Measurements from ENCODE around the gene SMARCA1.
A peak's percentile ranks its signal among the peaks of the same experiment; 100 is the strongest.

Gene SMARCA1

DNA sequence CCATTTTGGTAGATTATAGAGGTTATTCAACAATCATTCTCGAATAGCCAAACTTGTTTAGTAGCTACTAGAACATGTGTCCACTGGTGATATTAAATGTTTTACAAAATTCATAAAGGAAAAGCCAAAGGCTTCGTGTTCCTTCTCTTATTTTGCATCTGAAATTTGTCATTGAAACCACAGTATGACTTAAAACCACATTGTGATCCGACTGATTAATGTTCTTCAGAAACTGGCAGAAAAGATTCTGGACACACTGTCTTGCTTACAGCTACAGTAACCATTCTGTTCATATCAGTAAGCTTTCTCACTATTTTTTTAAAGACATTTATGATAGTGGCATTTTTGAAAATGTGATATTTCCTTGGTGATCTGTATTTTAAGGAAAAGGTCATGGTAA is 2.6 kb upstream of the SMARCA1 start:
- DNase-seq, result no peak

DNA sequence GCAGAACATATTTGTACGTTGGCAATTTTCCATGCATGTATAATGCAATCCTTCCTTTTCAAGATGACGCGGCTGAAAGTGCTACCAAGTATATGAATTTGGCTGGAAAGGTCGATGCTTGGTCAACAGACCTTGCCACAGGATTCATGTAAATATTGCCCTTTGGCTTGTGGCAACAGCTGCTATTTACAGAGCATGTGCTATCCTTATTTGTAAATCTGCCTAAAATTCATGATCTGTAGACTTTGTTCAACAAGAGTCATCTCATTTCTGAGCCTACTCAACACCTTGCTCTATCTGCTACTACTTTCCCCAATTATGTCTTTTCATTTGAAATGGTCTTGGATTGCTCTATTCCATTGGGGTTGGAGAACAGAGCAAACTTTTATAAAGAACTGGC is 1.9 kb upstream of the SMARCA1 start:
- DNase-seq, result no peak

- DNase-seq, result no peak
Observed at GRCh38 chrX:129524250-129524850, 1.1 kb upstream of the SMARCA1 start.

GRCh38 chrX:129522184-129523078 is 859 bp downstream of the SMARCA1 start:
- DNase-seq, result peak; percentile 70

- DNase-seq, result no peak
Observed at GRCh38 chrX:129520151-129520550, 3.1 kb downstream of the SMARCA1 start.

DNA sequence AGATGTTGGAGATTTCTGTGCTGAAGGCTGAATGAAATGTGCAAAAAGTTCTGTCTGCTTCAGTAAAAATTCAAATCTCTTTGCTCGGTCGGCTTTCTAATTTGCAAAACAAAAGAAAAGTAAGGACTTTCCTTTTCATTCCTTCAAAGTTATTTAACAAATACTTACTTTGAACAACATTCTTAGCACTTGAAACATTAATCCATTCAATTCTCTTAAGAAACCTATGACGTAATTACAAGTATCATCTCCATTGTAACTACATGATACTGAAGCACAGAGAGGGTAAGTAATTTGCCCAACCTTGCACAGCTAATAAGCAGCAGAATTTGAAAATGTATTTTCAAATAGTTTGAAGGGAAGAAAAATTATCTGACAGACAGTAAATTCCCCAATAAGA is 6.9 kb downstream of the SMARCA1 start:
- no peak for DNase-seq

GRCh38 chrX:129512409-129512808 is 10.9 kb downstream of the SMARCA1 start:
- DNase-seq, result no peak

GRCh38 chrX:129511689-129512088 is 11.6 kb downstream of the SMARCA1 start:
- no peak for DNase-seq

DNA sequence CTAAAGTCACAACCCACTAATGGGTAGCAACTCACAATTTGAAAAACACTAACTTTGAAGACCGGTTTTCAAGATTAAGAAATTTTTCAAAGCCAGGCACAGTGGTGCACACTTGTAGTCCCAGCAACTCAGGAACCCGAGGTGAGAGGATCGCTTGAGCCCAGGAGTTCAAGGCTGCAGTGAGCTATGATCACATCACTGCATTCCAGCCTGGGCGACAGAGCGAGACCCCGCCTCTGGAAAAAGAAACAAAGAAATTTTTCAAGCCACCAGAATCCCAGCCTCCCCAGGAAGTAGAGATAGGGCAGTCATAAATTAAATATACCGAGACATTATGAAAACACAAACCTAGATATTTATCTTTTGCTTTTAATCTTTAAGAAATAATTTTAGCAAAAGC is 13.0 kb downstream of the SMARCA1 start:
- DNase-seq, result no peak

DNA sequence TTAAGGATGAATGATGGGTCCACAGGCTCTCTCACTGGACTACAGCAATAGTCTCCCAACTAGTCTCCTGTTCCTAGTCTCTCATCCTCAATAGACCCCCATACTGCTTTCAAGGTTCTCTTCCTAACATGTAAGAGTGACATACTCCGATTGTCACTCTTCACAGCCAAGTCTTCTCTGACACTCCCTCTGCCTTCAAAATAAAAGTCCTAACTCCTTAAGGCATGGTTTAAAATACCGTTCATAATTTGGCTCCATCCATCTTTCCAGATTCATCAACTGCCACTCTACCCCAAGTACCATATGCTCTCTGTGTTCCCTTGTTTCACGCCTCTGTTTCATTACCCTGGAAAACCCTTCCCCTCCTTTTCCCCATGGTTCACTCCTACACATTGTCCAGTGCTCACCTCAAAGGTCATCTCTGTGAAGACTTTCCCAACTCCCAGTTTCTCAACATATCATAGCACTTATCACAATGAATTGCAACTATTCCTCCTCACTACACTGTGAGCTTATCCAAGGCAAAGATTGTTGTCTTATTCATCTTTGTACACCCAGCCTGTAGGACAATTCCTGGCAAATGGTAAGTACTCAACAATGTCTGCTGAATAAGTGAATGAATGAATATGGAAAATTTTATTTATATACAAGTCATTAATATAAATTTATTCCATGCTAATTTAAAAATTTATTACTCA is 26.0 kb downstream of the SMARCA1 start:
- DNase-seq, result no peak

DNA sequence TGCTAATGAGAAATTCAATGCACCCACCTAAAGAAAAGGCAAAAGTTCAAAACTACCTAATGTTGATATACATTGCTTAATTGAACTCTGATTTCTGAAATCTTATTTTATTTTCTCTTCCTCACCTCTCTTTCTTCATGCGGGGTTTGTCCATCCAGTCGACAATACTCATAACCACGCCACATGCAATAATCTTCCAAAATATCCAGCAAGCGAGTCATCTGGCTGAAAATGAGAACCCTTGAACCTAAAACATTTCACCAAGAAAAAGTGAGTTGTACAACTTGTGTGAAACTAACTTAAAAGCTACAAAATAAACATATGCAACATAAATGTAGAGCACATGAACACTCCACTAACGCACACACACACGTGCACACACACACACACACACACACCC is 26.7 kb downstream of the SMARCA1 start:
- no peak for DNase-seq

DNA sequence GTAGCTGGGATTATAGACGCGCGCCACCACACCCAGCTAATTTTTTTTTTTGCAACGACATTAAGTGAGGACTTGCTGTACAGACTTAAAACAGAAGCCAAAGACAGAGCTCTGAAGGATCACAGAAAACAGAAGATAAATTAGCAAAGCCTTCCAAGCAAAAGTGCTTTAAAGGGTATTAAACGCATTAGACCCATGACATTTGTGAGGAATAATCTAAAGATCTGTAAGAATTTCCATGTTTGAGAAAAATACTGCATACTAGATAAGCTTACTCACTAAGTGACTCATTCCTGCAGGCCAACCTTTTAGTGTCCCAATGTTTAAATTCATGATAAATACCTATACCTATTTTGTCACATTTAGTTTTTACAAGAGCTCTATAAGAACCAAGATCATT is 27.4 kb downstream of the SMARCA1 start:
- no peak for DNase-seq

- DNase-seq, result no peak
Observed at GRCh38 chrX:129494887-129495286, 28.4 kb downstream of the SMARCA1 start.

- DNase-seq, result no peak
Observed at GRCh38 chrX:129493643-129494042, 29.6 kb downstream of the SMARCA1 start.

DNA sequence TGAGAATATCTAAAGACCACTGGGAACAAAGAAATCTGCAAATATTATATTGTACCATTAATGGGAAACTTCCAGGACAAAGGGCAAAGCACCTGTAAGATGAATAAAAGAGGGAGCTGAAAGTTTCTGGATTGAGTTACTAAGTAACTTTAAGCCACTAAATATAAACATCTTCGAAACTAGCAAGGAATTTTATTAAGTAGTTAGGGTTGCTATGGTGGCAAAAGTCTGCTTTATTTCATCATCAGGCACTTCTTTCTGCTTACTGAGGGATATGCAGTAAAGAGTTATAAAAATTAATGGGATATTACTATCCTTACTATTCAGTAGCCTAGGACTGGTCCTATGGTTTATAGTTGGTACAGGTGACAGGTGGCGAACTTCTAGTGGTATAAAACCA is 33.0 kb downstream of the SMARCA1 start:
- DNase-seq, result no peak

DNA sequence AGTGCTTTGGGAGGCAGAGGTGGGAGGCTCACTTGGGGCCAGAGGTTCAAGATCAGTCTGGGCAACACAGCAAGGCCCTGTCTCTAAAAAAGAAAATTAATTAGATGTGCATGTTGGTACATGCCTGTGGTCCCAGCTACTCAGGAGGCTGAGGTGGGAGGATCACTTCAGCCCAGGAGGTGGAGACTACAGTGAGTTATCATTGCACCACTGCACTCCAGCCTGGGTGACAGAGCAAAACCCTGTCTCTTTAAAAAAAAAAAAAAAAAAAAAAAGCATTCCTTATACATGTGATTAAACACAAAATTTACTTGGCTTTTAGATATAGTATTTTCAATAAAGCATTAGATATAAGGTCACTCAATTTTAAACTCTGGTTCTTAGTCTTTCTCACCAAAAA is 34.9 kb downstream of the SMARCA1 start:
- no peak for DNase-seq

- DNase-seq, result no peak
Observed at GRCh38 chrX:129480889-129481288, 42.4 kb downstream of the SMARCA1 start.

DNA sequence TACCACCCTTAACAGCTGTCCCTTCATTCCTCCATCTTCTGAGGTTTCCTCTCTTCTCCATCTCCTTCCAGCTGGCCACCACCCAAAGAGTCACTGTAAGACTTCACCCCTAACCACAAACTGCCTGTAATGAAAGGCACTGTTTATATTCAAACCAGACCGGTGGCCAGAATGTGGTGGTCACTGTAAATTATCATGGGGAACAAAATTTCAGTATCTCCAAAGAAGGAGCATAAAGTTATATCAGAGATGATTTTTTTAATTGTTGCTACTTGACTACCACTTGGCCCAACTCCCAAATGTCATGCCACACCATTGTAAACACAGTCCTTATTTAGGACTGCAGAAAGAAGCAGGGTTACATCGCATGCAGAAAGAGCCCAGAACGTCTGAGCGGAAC is 44.8 kb downstream of the SMARCA1 start:
- DNase-seq, result no peak

DNA sequence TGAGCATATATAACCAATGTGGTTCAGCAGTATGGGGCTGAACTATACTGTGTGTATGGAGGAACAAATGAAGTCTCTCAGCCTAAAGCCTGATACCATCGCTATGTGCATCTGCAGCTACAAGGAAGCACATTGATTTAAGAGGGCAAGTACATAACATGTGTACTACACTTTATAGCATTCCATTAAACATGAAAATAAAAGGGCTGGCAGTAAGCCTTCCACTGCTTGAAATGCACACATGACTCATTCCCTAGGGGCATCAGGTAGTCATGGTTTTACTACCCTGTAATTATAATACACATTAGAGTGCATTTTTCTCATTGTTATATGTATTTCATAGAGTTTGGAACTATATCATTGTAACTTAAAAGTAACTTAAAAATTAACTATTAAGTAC is 51.2 kb downstream of the SMARCA1 start:
- DNase-seq, result no peak

- DNase-seq, result no peak
Observed at GRCh38 chrX:129462707-129463106, 60.6 kb downstream of the SMARCA1 start.

DNA sequence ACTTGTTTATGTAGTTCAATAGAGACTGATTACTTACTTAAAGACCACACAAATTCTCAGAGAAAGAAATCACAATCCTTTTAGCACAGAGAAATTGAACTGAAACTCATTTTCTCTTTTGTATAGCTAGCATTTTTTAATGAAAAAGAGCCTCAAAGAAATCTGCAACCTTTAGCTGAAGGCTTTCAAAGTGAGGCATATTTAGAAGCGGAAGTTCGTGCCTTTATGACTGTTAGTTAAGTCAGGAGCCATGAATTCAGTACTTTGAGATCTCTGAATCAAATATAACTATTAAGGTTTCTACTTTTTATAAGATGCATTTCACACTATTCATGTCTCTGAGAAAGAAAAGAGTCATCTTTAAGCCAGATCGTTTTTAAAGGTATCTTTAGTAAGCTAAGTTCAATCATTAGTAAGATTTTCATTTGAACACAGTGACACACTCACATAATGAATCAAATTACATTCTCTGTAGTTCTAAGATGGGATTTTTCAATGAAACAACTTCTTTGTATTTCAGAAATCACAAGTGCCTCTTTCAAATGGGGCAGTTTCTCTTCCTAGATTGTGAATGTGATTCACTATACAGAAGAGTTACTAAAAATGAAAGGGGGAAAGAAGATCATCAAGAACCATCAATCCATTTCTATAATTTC is 61.4 kb downstream of the SMARCA1 start:
- DNase-seq, result no peak

DNA sequence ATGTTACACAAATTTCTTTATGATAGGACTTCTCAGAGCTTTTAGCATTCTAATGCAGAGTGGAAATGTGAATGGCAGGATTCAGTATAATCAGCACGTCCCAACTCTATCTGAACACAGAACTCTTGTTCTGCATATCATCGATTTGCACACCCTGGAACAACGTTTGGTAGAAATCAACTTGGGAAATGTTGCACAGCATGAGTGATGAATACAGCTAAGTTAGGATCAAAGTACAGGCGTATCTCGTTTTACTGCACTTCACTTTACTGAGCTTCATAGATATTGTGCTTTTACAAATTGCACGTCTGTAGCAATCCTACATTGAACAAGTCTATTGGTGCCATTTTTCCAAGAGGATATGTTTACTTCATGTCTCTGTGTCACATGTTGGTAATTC is 70.8 kb downstream of the SMARCA1 start:
- no peak for DNase-seq

GRCh38 chrX:129450123-129450522 is 73.2 kb downstream of the SMARCA1 start:
- no peak for DNase-seq

GRCh38 chrX:129449148-129449547 is 74.1 kb downstream of the SMARCA1 start:
- DNase-seq, result no peak

All from islet precursor cell (in vitro differentiated cells).